GM12891 (cell line): ENCODE data around the gene CITED4.

Experiments
- DNase-seq: peaks from one replicate; pipeline ENCODE4 v3.0.0; 2011; ENCODE audit warnings: low spot score; ENCODE audit not compliant: insufficient read length
- FAIRE-seq: peaks from 2 replicates; lab custom pipeline; 2011; peaks lifted over from hg19 to GRCh38; lab: Jason Lieb, UNC
- PAX5 ChIP-seq: IDR thresholded peaks from 2 replicates; pipeline ENCODE4 v1.6.1; 2011; ENCODE audit warnings: low read length, moderate library complexity, mild to moderate bottlenecking; ENCODE audit not compliant: insufficient read depth, severe bottlenecking
- POLR2A ChIP-seq: IDR thresholded peaks from 2 replicates; pipeline ENCODE4 v1.6.1; 2011; ENCODE audit warnings: low read depth, low read length, control low read depth
- POLR2AphosphoS5 ChIP-seq: IDR thresholded peaks from 2 replicates; pipeline ENCODE4 v1.6.1; 2011; ENCODE audit warnings: low read depth, low read length, control low read depth
- POU2F2 ChIP-seq: IDR thresholded peaks from 2 replicates; pipeline ENCODE4 v1.6.1; 2011; ENCODE audit warnings: low read depth, mild to moderate bottlenecking, control low read depth, low read length, moderate library complexity
- SPI1 ChIP-seq: IDR thresholded peaks from 2 replicates; pipeline ENCODE4 v1.6.1; 2011; ENCODE audit warnings: low read depth, low read length, control low read depth
- TAF1 ChIP-seq: IDR thresholded peaks from 2 replicates; pipeline ENCODE4 v1.6.1; 2011; ENCODE audit warnings: low read depth, low read length, control low read depth

Gene CITED4

GRCh38 chr1:40830419-40830943 lies 31.7 kb downstream of the CITED4 start:
- FAIRE-seq (no peak), DNase-seq (no peak)
- TF ChIP-seq POLR2A = no peak
- no peak for TF ChIP-seq SPI1
- TF ChIP-seq TAF1 = no peak
- TF ChIP-seq POLR2AphosphoS5 = no peak
- no peak for TF ChIP-seq POU2F2
- no peak for TF ChIP-seq PAX5

GRCh38 chr1:40829631-40830245 lies 32.4 kb downstream of the CITED4 start:
- no peak for TF ChIP-seq PAX5
- TF ChIP-seq POLR2AphosphoS5 = no peak
- TF ChIP-seq POLR2A = no peak
- no peak for TF ChIP-seq POU2F2
- no peak for TF ChIP-seq SPI1
- no peak for TF ChIP-seq TAF1
- DNase-seq (no peak), FAIRE-seq (peak; percentile 5)

- TF ChIP-seq PAX5 (no peak), POLR2A (no peak), TAF1 (no peak), POU2F2 (no peak), SPI1 (no peak), POLR2AphosphoS5 (no peak)
- DNase-seq (no peak), FAIRE-seq (peak; percentile 55)
Observed at GRCh38 chr1:40825996-40826395, 36.2 kb downstream of the CITED4 start.

DNA sequence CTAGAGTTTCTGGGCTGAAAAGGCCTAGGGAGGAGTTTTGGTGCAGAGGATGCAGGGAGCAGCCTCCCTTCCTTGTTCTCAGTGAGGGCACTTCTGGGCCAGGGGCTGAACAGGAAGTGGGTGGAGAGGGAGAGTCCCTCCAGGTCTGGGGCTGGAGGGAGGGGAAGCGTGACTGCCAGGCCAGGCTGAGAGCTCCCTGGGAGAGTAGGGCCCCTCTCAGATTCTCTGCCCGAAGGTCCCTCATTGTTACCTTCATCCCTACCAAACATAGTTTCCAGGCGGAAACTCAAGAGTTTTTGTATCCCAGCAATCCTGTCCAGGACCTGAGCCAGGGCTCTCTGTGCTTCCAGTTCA lies 36.8 kb downstream of the CITED4 start:
- peak; percentile 53 for DNase-seq
- FAIRE-seq = peak; percentile 35
- peak; percentile 54 for TF ChIP-seq PAX5
- TF ChIP-seq TAF1 = no peak
- no peak for TF ChIP-seq POU2F2
- no peak for TF ChIP-seq POLR2A
- peak; percentile 72 for TF ChIP-seq SPI1

GRCh38 chr1:40824591-40825434 lies 37.4 kb downstream of the CITED4 start:
- DNase-seq (no peak), FAIRE-seq (peak; percentile 69)
- TF ChIP-seq POLR2A = no peak
- TF ChIP-seq POU2F2 = no peak
- no peak for TF ChIP-seq TAF1
- no peak for TF ChIP-seq SPI1
- TF ChIP-seq POLR2AphosphoS5 = no peak
- no peak for TF ChIP-seq PAX5

GRCh38 chr1:40823983-40824382 lies 38.2 kb downstream of the CITED4 start:
- FAIRE-seq (no peak), DNase-seq (no peak)
- TF ChIP-seq POLR2A (no peak), TAF1 (no peak), PAX5 (no peak), POLR2AphosphoS5 (no peak), POU2F2 (no peak), SPI1 (no peak)

DNA sequence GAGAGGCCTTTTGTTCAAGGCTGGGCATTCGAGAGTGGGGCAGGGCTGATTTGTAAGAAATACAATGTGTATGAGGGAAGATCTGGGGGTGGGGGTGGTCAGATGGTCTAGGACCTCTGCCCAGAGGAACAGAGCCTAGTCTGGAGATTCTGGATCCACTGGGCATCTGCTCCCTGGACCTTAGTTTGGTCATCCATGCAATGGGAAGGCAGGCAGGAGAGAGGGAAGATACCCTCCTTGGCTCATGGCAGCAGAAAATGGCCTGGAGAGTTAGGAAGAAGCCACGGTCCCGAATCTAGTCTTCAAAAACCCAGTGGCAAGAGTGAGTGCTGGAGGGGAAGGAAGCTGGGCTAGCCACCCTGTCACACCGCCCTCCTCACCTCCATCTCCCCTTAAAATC lies 38.8 kb downstream of the CITED4 start:
- DNase-seq (no peak), FAIRE-seq (no peak)
- no peak for TF ChIP-seq TAF1
- no peak for TF ChIP-seq POLR2AphosphoS5
- TF ChIP-seq PAX5 = no peak
- TF ChIP-seq SPI1 = no peak
- no peak for TF ChIP-seq POU2F2
- TF ChIP-seq POLR2A = no peak

DNA sequence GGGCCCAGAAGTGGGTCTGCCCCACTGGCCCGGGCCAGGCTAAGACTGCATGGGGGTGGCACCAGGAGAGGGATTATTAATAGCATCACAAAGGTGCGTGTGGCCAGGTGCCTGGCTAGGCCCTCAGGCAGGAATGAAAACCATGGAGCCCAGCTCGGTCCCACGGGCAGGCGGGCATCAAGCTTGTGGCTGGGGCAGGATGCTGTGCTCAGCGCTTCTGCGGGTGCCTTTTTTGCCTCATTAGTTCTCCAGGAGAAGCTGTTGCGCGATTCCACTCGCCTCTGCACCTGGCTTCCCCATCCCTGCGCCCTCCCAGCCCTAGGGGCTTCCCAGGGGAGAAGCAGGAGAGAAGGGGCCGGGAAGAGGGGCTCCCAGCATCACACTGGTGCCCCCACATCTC lies 39.3 kb downstream of the CITED4 start:
- no peak for DNase-seq
- no peak for FAIRE-seq
- TF ChIP-seq TAF1 = no peak
- TF ChIP-seq PAX5 = no peak
- TF ChIP-seq SPI1 = no peak
- TF ChIP-seq POLR2AphosphoS5 = no peak
- TF ChIP-seq POU2F2 = no peak
- TF ChIP-seq POLR2A = no peak

DNA sequence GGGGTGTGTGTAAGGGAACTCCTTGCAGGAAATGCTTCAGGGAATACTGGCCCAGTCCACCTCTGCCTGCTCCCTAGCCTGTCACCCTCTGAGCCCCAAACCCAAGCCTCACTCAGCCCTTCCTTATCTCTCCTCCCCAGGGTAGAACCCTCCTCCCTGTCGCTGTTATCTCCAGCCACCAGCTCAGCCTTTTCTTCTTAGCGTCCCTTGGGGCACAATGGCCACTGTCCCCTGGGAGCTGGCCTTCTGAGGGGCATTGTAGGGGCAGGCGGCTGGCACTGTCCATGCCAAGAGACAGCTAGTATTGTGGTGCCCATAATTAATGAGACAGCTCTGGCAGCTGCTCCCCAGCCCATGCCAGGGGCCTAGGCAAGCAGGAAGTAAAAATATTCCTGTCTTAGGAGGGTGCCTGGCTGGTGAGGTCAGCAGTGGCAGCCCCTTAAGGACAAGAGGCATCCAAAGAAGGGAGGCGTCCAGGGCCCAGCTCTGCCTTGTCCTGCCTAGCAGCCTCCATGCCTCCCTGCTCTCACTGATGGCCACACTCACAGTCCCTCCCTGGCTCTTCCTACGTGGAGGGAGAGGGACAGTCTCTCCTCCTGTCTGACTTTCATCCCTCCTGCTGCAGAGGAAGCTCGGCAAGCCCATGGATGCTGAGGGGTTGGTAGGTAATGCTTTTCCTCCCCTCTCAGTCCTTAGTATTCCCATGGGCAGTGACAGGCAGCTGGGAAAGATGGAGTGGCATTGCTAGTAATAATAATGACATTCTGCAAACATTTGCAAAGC lies 41.1 kb downstream of the CITED4 start:
- no peak for FAIRE-seq
- no peak for TF ChIP-seq TAF1
- no peak for TF ChIP-seq POU2F2
- TF ChIP-seq SPI1 = no peak
- no peak for TF ChIP-seq POLR2AphosphoS5
- no peak for TF ChIP-seq PAX5
- TF ChIP-seq POLR2A = no peak
- no peak for DNase-seq
